Upper lobe of left lung (tissue), 6 donors: ENCODE data around the gene KIF13A. TPM values are rescaled to one million over a fixed set of nuclear protein-coding genes. Genes with fewer than 3 reads are reported as not detected.
"Not testable (repeated sequence)": the region's sequence is repeated elsewhere in the genome, so short reads cannot be mapped to it uniquely, and the experiment has no call there.

Source experiments
- ATAC-seq, 2 donors: fragments of 200-7000 bp; cut with Tn5 transposase; one replicate each; pipeline ENCODE4 v1.9.1; 2022; ENCODE audit warnings: mild to moderate bottlenecking in 2 of 2, moderate library complexity in 2 of 2; ENCODE audit not compliant: low FRiP score in 2 of 2
- DNase-seq, 2 donors: peaks; one replicate each; pipeline ENCODE4 v3.0.0-alpha.2; 2019 to 2020
- H3K27ac ChIP-seq, 4 donors: fragments of 200-600 bp; sonication (generic); one replicate each; pipeline ENCODE4 v1.5.1; 2016 to 2019
- H3K27me3 ChIP-seq, 4 donors: fragments of 200-600 bp; sonication (generic); one replicate each; pipeline ENCODE4 v1.5.1; 2017 to 2019
- H3K36me3 ChIP-seq, 4 donors: fragments of 200-600 bp; sonication (generic); one replicate each; pipeline ENCODE4 v1.5.1; 2016 to 2019
- H3K4me1 ChIP-seq, 4 donors: fragments of 200-600 bp; sonication (generic); one replicate each; pipeline ENCODE4 v1.5.1; 2018 to 2019
- H3K4me3 ChIP-seq, 4 donors: fragments of 200-600 bp; sonication (generic); one replicate each; pipeline ENCODE4 v1.5.1; 2017 to 2019; ENCODE audit warnings: mild to moderate bottlenecking in 2 of 4, moderate library complexity in 1 of 4
- H3K9me3 ChIP-seq, 4 donors: fragments of 200-600 bp; sonication (generic); one replicate each; pipeline ENCODE4 v1.5.1; 2018 to 2019
- CTCF ChIP-seq, 6 experiments: fragments of 450-650 bp in 4 of 6; fragments of 200-600 bp in 2 of 6; sonication (generic) in 2 of 6; IDR thresholded peaks; one replicate each; pipeline ENCODE4 v1.5.1; 2016 to 2019; ENCODE audit warnings: antibody characterized with exemption in 6 of 6
- EP300 ChIP-seq, 4 donors: sonication (generic); formaldehyde crosslinking; IDR thresholded peaks; one replicate each; pipeline ENCODE4 v1.5.1; 2017; ENCODE audit warnings: antibody characterized with exemption in 4 of 4, control low read depth in 2 of 4
- POLR2A ChIP-seq, 4 donors: fragments of 450-650 bp; IDR thresholded peaks; one replicate each; pipeline ENCODE4 v1.5.1; 2016 to 2017; ENCODE audit warnings: antibody characterized with exemption in 4 of 4, mild to moderate bottlenecking in 2 of 4
- POLR2AphosphoS5 ChIP-seq, 2 donors: sonication (generic); formaldehyde crosslinking; IDR thresholded peaks; one replicate each; pipeline ENCODE4 v1.5.1; 2017; ENCODE audit warnings: antibody characterized with exemption in 2 of 2
- WGBS, 2 donors: methylation state at CpG; one replicate each; pipeline ENCODE4 v1.1.5; 2017 to 2018; 5-methylcytosine and 5-hydroxymethylcytosine counted together
- total RNA-seq, 6 donors: library from RNA; depleted of rRNA in 4 of 6; stranded (reverse); fragments of >200 nt in 4 of 6; gene quantifications; one replicate each; pipeline versions ENCODE4 v1.1.0 to v1.2.1, GENCODE V29; 2016 to 2021
- donor health status: DM: no; HTN: no; CAD: no; lungs with moderate emphysema.
- donor health status: DM: no; HTN: yes; CAD: no; lungs with severe emphysema.

Gene KIF13A
- total RNA-seq, 6 donors from 2014 or later = 35.8 to 59.9 (median 49.0) TPM

- no peak for DNase-seq
- Histone ChIP-seq H3K4me1 (peaks cover 3 to 17% (median 10%) of the 10 kb centered on the region in 4 donors), H3K4me3 (no peak overlapping the region), H3K9me3 (no peaks in the 10 kb centered on the region), H3K36me3 (no peaks in the 10 kb centered on the region), H3K27ac (no peak overlapping the region), H3K27me3 (no peaks in the 10 kb centered on the region)
- no peak for ATAC-seq
- no peak for TF ChIP-seq POLR2A (IDR thresholded peaks at IDR 0.05)
- TF ChIP-seq EP300 (IDR thresholded peaks at IDR 0.05) = no peak
- no peak for TF ChIP-seq POLR2AphosphoS5 (IDR thresholded peaks at IDR 0.05)
- no peak for TF ChIP-seq CTCF (IDR thresholded peaks at IDR 0.05)
Measured at GRCh38 chr6:17979479-17979878, 8.0 kb downstream of the KIF13A start.

- 95 to 96% methylated on average over 23 to 26 of the region's 36 CpGs for WGBS, 2 donors
- not testable (repeated sequence) for ATAC-seq
- DNase-seq = peak in 1 of 2 donors; percentile 77
Measured at GRCh38 chr6:17976258-17976657, 11.2 kb downstream of the KIF13A start.

GRCh38 chr6:17974570-17975368 is 12.7 kb downstream of the KIF13A start:
- WGBS, 2 donors = 95 to 99% methylated on average over 5 of the region's 5 CpGs
- H3K27ac ChIP-seq = no peak overlapping the region
- no peak for ATAC-seq
- H3K9me3 ChIP-seq = no peaks in the 10 kb centered on the region
- no peaks in the 10 kb centered on the region for H3K27me3 ChIP-seq
- H3K36me3 ChIP-seq = no peaks in the 10 kb centered on the region
- peaks cover 20 to 30% (median 26%) of the 10 kb centered on the region in 4 donors for H3K4me1 ChIP-seq
- no peak overlapping the region for H3K4me3 ChIP-seq
- TF ChIP-seq POLR2AphosphoS5 (IDR thresholded peaks at IDR 0.05) (no peak), EP300 (IDR thresholded peaks at IDR 0.05) (no peak), POLR2A (IDR thresholded peaks at IDR 0.05) (no peak)
- DNase-seq = no peak

More at GRCh38 chr6:17976258-17976657, 11.2 kb downstream of the KIF13A start:
- not testable (repeated sequence) for H3K9me3 ChIP-seq, H3K4me3 ChIP-seq, H3K27me3 ChIP-seq, H3K27ac ChIP-seq, H3K36me3 ChIP-seq
- peaks cover 21 to 26% (median 23%) of the 10 kb centered on the region in 4 donors for H3K4me1 ChIP-seq

- TF ChIP-seq POLR2A (IDR thresholded peaks at IDR 0.05) = no peak
- TF ChIP-seq POLR2AphosphoS5 (IDR thresholded peaks at IDR 0.05) = no peak
- TF ChIP-seq CTCF (IDR thresholded peaks at IDR 0.05) = no peak
- TF ChIP-seq EP300 (IDR thresholded peaks at IDR 0.05) = no peak
- no peaks in the 10 kb centered on the region for H3K27me3 ChIP-seq
- WGBS, 2 donors = 47 to 55% methylated on average over 5 of the region's 5 CpGs
- H3K36me3 ChIP-seq = no peaks in the 10 kb centered on the region
- H3K4me3 ChIP-seq = no peak overlapping the region
- no peaks in the 10 kb centered on the region for H3K9me3 ChIP-seq
- peak overlapping the region in 2 of 4 donors; percentile 43 to 48 for H3K27ac ChIP-seq
- peaks cover 20 to 42% (median 27%) of the 10 kb centered on the region in 4 donors for H3K4me1 ChIP-seq
- no peak for DNase-seq
- no peak for ATAC-seq
Measured at GRCh38 chr6:17972978-17973622, 14.3 kb downstream of the KIF13A start.

GRCh38 chr6:17972074-17972952 is 15.1 kb downstream of the KIF13A start:
- TF ChIP-seq POLR2AphosphoS5 (IDR thresholded peaks at IDR 0.05) (no peak), POLR2A (IDR thresholded peaks at IDR 0.05) (no peak), EP300 (IDR thresholded peaks at IDR 0.05) (no peak), CTCF (IDR thresholded peaks at IDR 0.05) (no peak)
- peak overlapping the region in 2 of 4 donors; percentile 43 to 48 for H3K27ac ChIP-seq
- H3K4me3 ChIP-seq = no peak overlapping the region
- H3K27me3 ChIP-seq = no peaks in the 10 kb centered on the region
- H3K9me3 ChIP-seq = no peaks in the 10 kb centered on the region
- H3K36me3 ChIP-seq = no peaks in the 10 kb centered on the region
- H3K4me1 ChIP-seq = peaks cover 20 to 42% (median 27%) of the 10 kb centered on the region in 4 donors
- 54 to 59% methylated on average over 7 of the region's 7 CpGs for WGBS, 2 donors
- ATAC-seq (peak in 1 of 2 donors; percentile 38), DNase-seq (no peak)
